Measurements from ENCODE around the gene LDLRAD3.

DNA sequence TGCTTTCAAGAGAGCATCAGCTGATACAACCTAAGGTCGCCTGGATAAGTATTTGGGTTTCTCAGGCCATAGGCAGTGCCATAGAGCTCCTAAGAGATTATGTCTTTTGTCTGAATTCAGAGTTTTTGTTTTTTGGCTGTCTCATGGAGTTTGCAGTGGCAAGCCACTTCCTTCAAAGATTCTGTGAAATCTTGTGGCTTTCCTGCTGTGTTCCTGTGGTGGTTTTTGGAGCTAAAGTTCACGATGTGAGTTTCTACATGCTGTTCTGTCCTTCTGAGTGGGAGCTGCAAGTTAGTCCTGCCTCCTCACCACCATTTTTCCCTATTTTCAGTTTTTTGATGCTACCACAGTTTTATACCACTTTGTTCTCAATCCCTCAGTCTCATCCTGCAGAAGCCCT is 234.0 kb downstream of the LDLRAD3 start:
- TF ChIP-seq EZH2 (IDR thresholded peaks at IDR 0.05; ENCODE audit: low read length) (no peak), CTCF (optimal IDR thresholded peaks at IDR 0.05 in 1 of 3, IDR thresholded peaks at IDR 0.05 in 1 of 3, conservative IDR thresholded peaks at IDR 0.05 in 1 of 3; ENCODE audit: extremely low read depth in 1 of 3, insufficient read depth in 2 of 3, low read length in 3 of 3) (no peak)

Measured in keratinocyte (primary cell).